ENCODE measurements around the gene CASZ1.

Gene CASZ1, protein sequence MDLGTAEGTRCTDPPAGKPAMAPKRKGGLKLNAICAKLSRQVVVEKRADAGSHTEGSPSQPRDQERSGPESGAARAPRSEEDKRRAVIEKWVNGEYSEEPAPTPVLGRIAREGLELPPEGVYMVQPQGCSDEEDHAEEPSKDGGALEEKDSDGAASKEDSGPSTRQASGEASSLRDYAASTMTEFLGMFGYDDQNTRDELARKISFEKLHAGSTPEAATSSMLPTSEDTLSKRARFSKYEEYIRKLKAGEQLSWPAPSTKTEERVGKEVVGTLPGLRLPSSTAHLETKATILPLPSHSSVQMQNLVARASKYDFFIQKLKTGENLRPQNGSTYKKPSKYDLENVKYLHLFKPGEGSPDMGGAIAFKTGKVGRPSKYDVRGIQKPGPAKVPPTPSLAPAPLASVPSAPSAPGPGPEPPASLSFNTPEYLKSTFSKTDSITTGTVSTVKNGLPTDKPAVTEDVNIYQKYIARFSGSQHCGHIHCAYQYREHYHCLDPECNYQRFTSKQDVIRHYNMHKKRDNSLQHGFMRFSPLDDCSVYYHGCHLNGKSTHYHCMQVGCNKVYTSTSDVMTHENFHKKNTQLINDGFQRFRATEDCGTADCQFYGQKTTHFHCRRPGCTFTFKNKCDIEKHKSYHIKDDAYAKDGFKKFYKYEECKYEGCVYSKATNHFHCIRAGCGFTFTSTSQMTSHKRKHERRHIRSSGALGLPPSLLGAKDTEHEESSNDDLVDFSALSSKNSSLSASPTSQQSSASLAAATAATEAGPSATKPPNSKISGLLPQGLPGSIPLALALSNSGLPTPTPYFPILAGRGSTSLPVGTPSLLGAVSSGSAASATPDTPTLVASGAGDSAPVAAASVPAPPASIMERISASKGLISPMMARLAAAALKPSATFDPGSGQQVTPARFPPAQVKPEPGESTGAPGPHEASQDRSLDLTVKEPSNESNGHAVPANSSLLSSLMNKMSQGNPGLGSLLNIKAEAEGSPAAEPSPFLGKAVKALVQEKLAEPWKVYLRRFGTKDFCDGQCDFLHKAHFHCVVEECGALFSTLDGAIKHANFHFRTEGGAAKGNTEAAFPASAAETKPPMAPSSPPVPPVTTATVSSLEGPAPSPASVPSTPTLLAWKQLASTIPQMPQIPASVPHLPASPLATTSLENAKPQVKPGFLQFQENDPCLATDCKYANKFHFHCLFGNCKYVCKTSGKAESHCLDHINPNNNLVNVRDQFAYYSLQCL (N-terminal part only)

GRCh38 chr1:10796029-10796944 lies at the start of gene CASZ1:
CASZ1 (minus strand) TSS chr1:10796646; CDS start chr1:10693889, 102,757 bp downstream.
- Histone ChIP-seq H4K20me1 (ENCODE audit: insufficient read depth) (no peaks in the 10 kb centered on the region), H3K4me1 (ENCODE audit: low read depth, poor library complexity, severe bottlenecking) (no peaks in the 10 kb centered on the region), H3K4me2 (no peak within 1 kb of the TSS), H3K36me3 (ENCODE audit: insufficient read depth) (no peaks in the 10 kb centered on the region), H2AFZ (ENCODE audit: low read depth) (no peak within 1 kb of the TSS), H3K79me2 (ENCODE audit: insufficient read depth, low read depth) (no peaks in the 10 kb centered on the region), H3K4me3 (IDR thresholded peaks at IDR 0.05; ENCODE audit: insufficient read depth, low read depth, low read length) (no peak within 1 kb of the TSS), H3K9ac (no peak within 1 kb of the TSS), H3K27ac (no peak within 1 kb of the TSS), H3K27me3 (ENCODE audit: insufficient read depth, low read depth) (peaks cover 94% of the 10 kb centered on the region)
- TF ChIP-seq, protein P1, sequence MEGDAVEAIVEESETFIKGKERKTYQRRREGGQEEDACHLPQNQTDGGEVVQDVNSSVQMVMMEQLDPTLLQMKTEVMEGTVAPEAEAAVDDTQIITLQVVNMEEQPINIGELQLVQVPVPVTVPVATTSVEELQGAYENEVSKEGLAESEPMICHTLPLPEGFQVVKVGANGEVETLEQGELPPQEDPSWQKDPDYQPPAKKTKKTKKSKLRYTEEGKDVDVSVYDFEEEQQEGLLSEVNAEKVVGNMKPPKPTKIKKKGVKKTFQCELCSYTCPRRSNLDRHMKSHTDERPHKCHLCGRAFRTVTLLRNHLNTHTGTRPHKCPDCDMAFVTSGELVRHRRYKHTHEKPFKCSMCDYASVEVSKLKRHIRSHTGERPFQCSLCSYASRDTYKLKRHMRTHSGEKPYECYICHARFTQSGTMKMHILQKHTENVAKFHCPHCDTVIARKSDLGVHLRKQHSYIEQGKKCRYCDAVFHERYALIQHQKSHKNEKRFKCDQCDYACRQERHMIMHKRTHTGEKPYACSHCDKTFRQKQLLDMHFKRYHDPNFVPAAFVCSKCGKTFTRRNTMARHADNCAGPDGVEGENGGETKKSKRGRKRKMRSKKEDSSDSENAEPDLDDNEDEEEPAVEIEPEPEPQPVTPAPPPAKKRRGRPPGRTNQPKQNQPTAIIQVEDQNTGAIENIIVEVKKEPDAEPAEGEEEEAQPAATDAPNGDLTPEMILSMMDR (conservative IDR thresholded peaks at IDR 0.05; ENCODE audit: low read depth, low read length): no peak

- no peaks in the 10 kb centered on the region for H3K36me3 ChIP-seq (ENCODE audit: insufficient read depth)
- no peak overlapping the region for H3K9ac ChIP-seq
- no peaks in the 10 kb centered on the region for H4K20me1 ChIP-seq (ENCODE audit: insufficient read depth)
- no peak overlapping the region for H2AFZ ChIP-seq (ENCODE audit: low read depth)
- H3K27me3 ChIP-seq (ENCODE audit: insufficient read depth, low read depth): peaks cover 86% of the 10 kb centered on the region
- H3K4me3 ChIP-seq (IDR thresholded peaks at IDR 0.05; ENCODE audit: insufficient read depth, low read depth, low read length): no peak overlapping the region
- H3K4me2 ChIP-seq: no peak overlapping the region
- H3K4me1 ChIP-seq (ENCODE audit: low read depth, poor library complexity, severe bottlenecking): no peaks in the 10 kb centered on the region
- no peak overlapping the region for H3K27ac ChIP-seq
- TF ChIP-seq, protein P1 (conservative IDR thresholded peaks at IDR 0.05; ENCODE audit: low read depth, low read length): no peak
- no peaks in the 10 kb centered on the region for H3K79me2 ChIP-seq (ENCODE audit: insufficient read depth, low read depth)
Observed at GRCh38 chr1:10843697-10844096, 47.3 kb upstream of the CASZ1 start.

- no peak overlapping the region for H2AFZ ChIP-seq (ENCODE audit: low read depth)
- H3K4me2 ChIP-seq: no peak overlapping the region
- H3K27ac ChIP-seq: no peak overlapping the region
- no peaks in the 10 kb centered on the region for H3K4me1 ChIP-seq (ENCODE audit: low read depth, poor library complexity, severe bottlenecking)
- H3K36me3 ChIP-seq (ENCODE audit: insufficient read depth): no peaks in the 10 kb centered on the region
- no peaks in the 10 kb centered on the region for H3K79me2 ChIP-seq (ENCODE audit: insufficient read depth, low read depth)
- no peak overlapping the region for H3K9ac ChIP-seq
- H3K27me3 ChIP-seq (ENCODE audit: insufficient read depth, low read depth): peaks cover 86% of the 10 kb centered on the region
- no peaks in the 10 kb centered on the region for H4K20me1 ChIP-seq (ENCODE audit: insufficient read depth)
- no peak overlapping the region for H3K4me3 ChIP-seq (IDR thresholded peaks at IDR 0.05; ENCODE audit: insufficient read depth, low read depth, low read length)
- TF ChIP-seq, protein P1 (conservative IDR thresholded peaks at IDR 0.05; ENCODE audit: low read depth, low read length): no peak
Observed at GRCh38 chr1:10841118-10841517, 44.7 kb upstream of the CASZ1 start.
